HG02885 (cell line): ENCODE data around the gene PPP1R12C.

Experiments
- ATAC-seq: cut with Tn5 transposase; IDR thresholded peaks from one replicate; pipeline ENCODE4 v1.9.1; 2021; ENCODE audit warnings: mild to moderate bottlenecking; ENCODE audit not compliant: unreplicated experiment, poor library complexity

PPP1R12C gene

GRCh38 chr19:55092423-55093318, 24.8 kb downstream of the PPP1R12C start:
- ATAC-seq, result no peak

- ATAC-seq, result no peak
These were observed 25.5 kb downstream of the PPP1R12C start for GRCh38 chr19:55091955-55092354.

- no peak for ATAC-seq
These were observed 26.1 kb downstream of the PPP1R12C start for GRCh38 chr19:55091126-55091910.

- ATAC-seq, result no peak
These were observed 26.9 kb downstream of the PPP1R12C start for GRCh38 chr19:55090564-55090963.

- no peak for ATAC-seq
These were observed 28.0 kb downstream of the PPP1R12C start for GRCh38 chr19:55089342-55089944.

GRCh38 chr19:55088543-55089341, 28.7 kb downstream of the PPP1R12C start:
- no peak for ATAC-seq

- ATAC-seq, result no peak
These were observed 29.4 kb downstream of the PPP1R12C start for GRCh38 chr19:55088021-55088451.

GRCh38 chr19:55087542-55087901, 29.9 kb downstream of the PPP1R12C start:
- ATAC-seq, result no peak

- no peak for ATAC-seq
These were observed 30.5 kb downstream of the PPP1R12C start for GRCh38 chr19:55086730-55087541.

- ATAC-seq, result no peak
These were observed 31.3 kb downstream of the PPP1R12C start for GRCh38 chr19:55085923-55086715.

- ATAC-seq, result no peak
These were observed 33.0 kb downstream of the PPP1R12C start for GRCh38 chr19:55084416-55084815.

GRCh38 chr19:55083004-55083850, 34.2 kb downstream of the PPP1R12C start:
- no peak for ATAC-seq

- ATAC-seq, result no peak
These were observed 35.2 kb downstream of the PPP1R12C start for GRCh38 chr19:55082020-55082851.

- no peak for ATAC-seq
These were observed 35.7 kb downstream of the PPP1R12C start for GRCh38 chr19:55081770-55082019.

- ATAC-seq, result peak; percentile 73
These were observed 36.3 kb downstream of the PPP1R12C start for GRCh38 chr19:55080968-55081769.
